Vagina (tissue), 2 donors: ENCODE data around the gene NXF1. TPM values are rescaled to one million over a fixed set of nuclear protein-coding genes. Genes with fewer than 3 reads are reported as not detected.
"Not testable (repeated sequence)": the region's sequence is repeated elsewhere in the genome, so short reads cannot be mapped to it uniquely, and the experiment has no call there.

Experiments
- DNase-seq, 2 donors: peaks; one replicate each; pipeline ENCODE4 v3.0.0-alpha.2; 2017; ENCODE audit errors: extremely low spot score in 2 of 2
- H3K27ac ChIP-seq: fragments of 200-600 bp; sonication (generic); one replicate; pipeline ENCODE4 v1.5.1; 2019
- H3K27me3 ChIP-seq: fragments of 200-600 bp; sonication (generic); one replicate; pipeline ENCODE4 v1.5.1; 2019
- H3K36me3 ChIP-seq, 2 donors: fragments of 200-600 bp; sonication (generic); one replicate each; pipeline ENCODE4 v1.5.1; 2017 to 2019
- H3K4me1 ChIP-seq: fragments of 200-600 bp; sonication (generic); one replicate; pipeline ENCODE4 v1.5.1; 2019
- H3K4me3 ChIP-seq, 2 donors: fragments of 200-600 bp; sonication (generic); 1 replicate in 1 of 2; 2 replicates in 1 of 2; pipeline ENCODE4 v1.5.1; 2016 to 2019
- H3K9me3 ChIP-seq: fragments of 200-600 bp; sonication (generic); one replicate; pipeline ENCODE4 v1.5.1; 2019
- CTCF ChIP-seq, 3 experiments: fragments of 450-650 bp in 2 of 3; fragments of 200-600 bp in 1 of 3; sonication (generic) in 1 of 3; IDR thresholded peaks; one replicate each; pipeline ENCODE4 v1.5.1; 2017 to 2019; ENCODE audit warnings: antibody characterized with exemption in 3 of 3, mild to moderate bottlenecking in 2 of 3, moderate library complexity in 2 of 3
- POLR2A ChIP-seq, 2 donors: fragments of 450-650 bp; IDR thresholded peaks; one replicate each; pipeline ENCODE4 v1.6.1; 2017; ENCODE audit warnings: antibody characterized with exemption in 2 of 2, mild to moderate bottlenecking in 2 of 2, moderate library complexity in 2 of 2
- POLR2AphosphoS5 ChIP-seq, 2 donors: sonication (generic); formaldehyde crosslinking; IDR thresholded peaks; one replicate each; pipeline ENCODE4 v1.9.0; 2017; ENCODE audit warnings: antibody characterized with exemption in 2 of 2, mild to moderate bottlenecking in 2 of 2, low read depth in 1 of 2; ENCODE audit not compliant: insufficient read depth in 1 of 2
- intact Hi-C: fragments of 100-400 bp; cut with DNase I; formaldehyde crosslinking; loops from one replicate; pipeline ENCODE4 v1.15.1; 2023
- total RNA-seq: library from RNA; depleted of rRNA; stranded (reverse); fragments of >200 nt; gene quantifications from one replicate; pipeline ENCODE4 v1.2.3, GENCODE V29; 2016

The NXF1 gene
- total RNA-seq, 1 donor from 2014 or later: 64.1 TPM

GRCh38 chr11:62774407-62774806, 30.8 kb downstream of the NXF1 start:
- Histone ChIP-seq H3K36me3 (peaks cover 0 to 24% of the 10 kb centered on the region in 2 donors), H3K9me3 (no peaks in the 10 kb centered on the region), H3K27me3 (no peaks in the 10 kb centered on the region), H3K4me1 (peaks cover 26% of the 10 kb centered on the region), H3K27ac (no peak overlapping the region), H3K4me3 (no peak overlapping the region)
- no peak for TF ChIP-seq POLR2A (IDR thresholded peaks at IDR 0.05)
- TF ChIP-seq POLR2AphosphoS5 (IDR thresholded peaks at IDR 0.05; ENCODE audit: insufficient read depth in 1 of 2, low read depth in 1 of 2): no peak
- TF ChIP-seq CTCF (IDR thresholded peaks at IDR 0.05): no peak
- DNase-seq: no peak
- intact Hi-C loops: loop anchor here (5.0 kb wide), 1 partner anchor 47 kb away; the partner anchor contains the start of genes HNRNPUL2 and TTC9C

- peak in 1 of 2 donors; percentile 8 for TF ChIP-seq POLR2A (IDR thresholded peaks at IDR 0.05)
- no peak for TF ChIP-seq CTCF (IDR thresholded peaks at IDR 0.05)
- peak; percentile 89 to 90 for TF ChIP-seq POLR2AphosphoS5 (IDR thresholded peaks at IDR 0.05; ENCODE audit: insufficient read depth in 1 of 2, low read depth in 1 of 2)
- Histone ChIP-seq H3K36me3 (peaks cover 0 to 20% of the 10 kb centered on the region in 2 donors), H3K27ac (peak within 1 kb of the TSS; percentile 98), H3K9me3 (no peaks in the 10 kb centered on the region), H3K27me3 (no peaks in the 10 kb centered on the region), H3K4me1 (peaks cover 29% of the 10 kb centered on the region), H3K4me3 (peak within 1 kb of the TSS; percentile 66 to 78)
- DNase-seq: peak in 1 of 2 donors; percentile 99
- intact Hi-C loops: loop anchor here (5.0 kb wide), 1 partner anchor 44 kb away; the partner anchor contains the start of genes HNRNPUL2 and TTC9C
Measured at GRCh38 chr11:62771144-62772021, 33.9 kb downstream of the NXF1 start, which contains the start of gene TAF6L. Gene TAF6L (plus strand): TSS chr11:62771396. CDS start chr11:62775784, 4,388 bp downstream.

- peak overlapping the region; percentile 66 to 78 for H3K4me3 ChIP-seq
- intact Hi-C loops: loop anchor here (5.0 kb wide), 1 partner anchor 43 kb away; the partner anchor contains the start of genes HNRNPUL2 and TTC9C
- no peak for DNase-seq
- H3K4me1 ChIP-seq: peaks cover 29% of the 10 kb centered on the region
- TF ChIP-seq POLR2A (IDR thresholded peaks at IDR 0.05) (no peak), POLR2AphosphoS5 (IDR thresholded peaks at IDR 0.05; ENCODE audit: insufficient read depth in 1 of 2, low read depth in 1 of 2) (no peak), CTCF (IDR thresholded peaks at IDR 0.05) (no peak)
- peak overlapping the region; percentile 98 for H3K27ac ChIP-seq
- no peaks in the 10 kb centered on the region for H3K9me3 ChIP-seq
- peaks cover 0 to 20% of the 10 kb centered on the region in 2 donors for H3K36me3 ChIP-seq
- no peaks in the 10 kb centered on the region for H3K27me3 ChIP-seq
Measured at GRCh38 chr11:62770778-62771143, 34.5 kb downstream of the NXF1 start.

GRCh38 chr11:62760867-62761227, 44.4 kb downstream of the NXF1 start:
- intact Hi-C loops: loop anchor here (10.0 kb wide), 1 partner anchor 1404 kb away; the partner anchor contains the start of gene MACROD1
- peak overlapping the region; percentile 62 to 69 for H3K4me3 ChIP-seq
- not testable (repeated sequence) for DNase-seq, H3K36me3 ChIP-seq, H3K9me3 ChIP-seq, H3K27me3 ChIP-seq
- peak overlapping the region; percentile 82 for H3K27ac ChIP-seq
- peaks cover 27% of the 10 kb centered on the region for H3K4me1 ChIP-seq

- TF ChIP-seq POLR2A (IDR thresholded peaks at IDR 0.05): no peak
- no peak for TF ChIP-seq POLR2AphosphoS5 (IDR thresholded peaks at IDR 0.05; ENCODE audit: insufficient read depth in 1 of 2, low read depth in 1 of 2)
- peaks cover 31% of the 10 kb centered on the region for H3K4me1 ChIP-seq
- DNase-seq: no peak
- no peaks in the 10 kb centered on the region for H3K36me3 ChIP-seq
- intact Hi-C loops: no loop called here
- H3K27me3 ChIP-seq: no peaks in the 10 kb centered on the region
- H3K9me3 ChIP-seq: no peaks in the 10 kb centered on the region
- H3K4me3 ChIP-seq: no peak overlapping the region
- H3K27ac ChIP-seq: no peak overlapping the region
Measured at GRCh38 chr11:62757846-62758788, 47.1 kb downstream of the NXF1 start.
